HepG2 (cell line): ENCODE results near the gene MAP3K14. TPM values are rescaled to one million over a fixed set of nuclear protein-coding genes. Genes with fewer than 3 reads are reported as not detected.

Source experiments
- SATB2 ChIP-seq: sonication (generic); formaldehyde crosslinking; IDR thresholded peaks from 2 replicates; pipeline ENCODE4 v1.5.0; 2020; ENCODE audit warnings: missing genetic modification reagents
- ZMYM2 ChIP-seq: sonication (generic); formaldehyde crosslinking; IDR thresholded peaks from 2 replicates; pipeline ENCODE4 v1.8.0; 2022; ENCODE audit warnings: mild to moderate bottlenecking, missing genetic modification reagents
- polyA plus RNA-seq, 8 experiments: library from polyadenylated mRNA; depleted of rRNA in 3 of 8; stranded (reverse) in 7 of 8; unstranded in 1 of 8; fragments of >200 nt; fragmentation: Illumina TruSeq in 4 of 8; extraction: Trizol in 4 of 8; gene quantifications; 2 replicates each; pipeline versions ENCODE4 v1.2.1 to v1.2.3, GENCODE V29; 2011 to 2016; ENCODE audit warnings: low read depth in 4 of 8, missing spikeins in 1 of 8, mixed read lengths in 1 of 8; ENCODE audit not compliant: insufficient read depth in 1 of 8
- total RNA-seq, 5 experiments: library from RNA; depleted of rRNA; stranded (reverse); fragments of >200 nt; fragmentation: Illumina TruSeq; extraction: Trizol; gene quantifications; 2 replicates each; pipeline ENCODE4 v1.2.3, GENCODE V29; 2016; ENCODE audit warnings: low read depth in 1 of 5
- TF ChIP-seq, protein P1 (sequence below): IDR thresholded peaks from 2 replicates; pipeline ENCODE4 v1.4.0; 2020; ENCODE audit warnings: mild to moderate bottlenecking, missing genetic modification reagents
- TF ChIP-seq, protein P2 (sequence below): sonication (generic); formaldehyde crosslinking; IDR thresholded peaks from 2 replicates; pipeline ENCODE4 v1.4.0; 2020; ENCODE audit warnings: missing genetic modification reagents, mild to moderate bottlenecking, borderline replicate concordance

MAP3K14 gene
- total and polyA plus RNA-seq, 2 of the 13 experiments (the other 11 are each of a cell fraction or from before 2014, with no cell fraction given): 2.6 TPM

DNA sequence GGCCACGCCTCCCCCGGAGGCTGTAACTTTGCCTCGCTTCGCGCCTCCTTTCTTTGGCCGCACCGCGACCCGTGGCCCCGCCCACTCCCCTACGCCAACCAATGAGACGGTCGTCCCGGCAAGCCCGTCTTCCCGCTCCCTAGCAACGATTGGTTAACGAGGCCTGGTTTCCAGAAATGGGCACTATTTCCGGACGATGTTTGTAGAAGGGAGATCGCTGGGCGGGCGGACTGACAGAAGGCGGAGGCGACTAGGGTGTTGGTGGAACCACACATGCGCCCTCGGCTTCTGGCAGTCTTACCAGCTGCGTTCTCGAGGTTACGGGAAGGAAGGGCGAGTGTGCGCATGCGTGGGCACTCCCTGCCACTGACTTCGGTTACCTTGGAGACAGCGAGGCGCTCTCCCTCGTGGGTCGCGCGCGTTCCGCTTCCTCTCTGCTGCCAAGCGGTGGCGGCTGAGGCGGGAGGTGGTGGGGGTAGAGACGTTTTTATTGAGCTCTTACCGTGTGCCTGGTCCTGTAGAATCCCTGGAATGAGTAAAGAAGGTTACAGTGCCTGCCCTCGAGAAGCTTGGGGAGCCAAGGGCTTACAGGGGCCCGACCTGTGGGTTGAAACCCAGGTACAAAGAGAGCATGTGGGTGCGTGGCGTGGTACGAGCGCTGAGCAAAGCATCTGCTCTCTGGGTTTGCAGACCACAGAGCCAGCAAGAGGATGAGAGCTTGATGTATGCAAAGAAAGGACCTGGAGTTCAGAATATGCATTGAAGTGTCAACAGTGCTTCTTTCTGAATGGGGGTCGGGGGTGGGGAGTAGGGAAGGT, 500 bp upstream of the MAP3K14 start (continued):
- TF ChIP-seq, protein P1, sequence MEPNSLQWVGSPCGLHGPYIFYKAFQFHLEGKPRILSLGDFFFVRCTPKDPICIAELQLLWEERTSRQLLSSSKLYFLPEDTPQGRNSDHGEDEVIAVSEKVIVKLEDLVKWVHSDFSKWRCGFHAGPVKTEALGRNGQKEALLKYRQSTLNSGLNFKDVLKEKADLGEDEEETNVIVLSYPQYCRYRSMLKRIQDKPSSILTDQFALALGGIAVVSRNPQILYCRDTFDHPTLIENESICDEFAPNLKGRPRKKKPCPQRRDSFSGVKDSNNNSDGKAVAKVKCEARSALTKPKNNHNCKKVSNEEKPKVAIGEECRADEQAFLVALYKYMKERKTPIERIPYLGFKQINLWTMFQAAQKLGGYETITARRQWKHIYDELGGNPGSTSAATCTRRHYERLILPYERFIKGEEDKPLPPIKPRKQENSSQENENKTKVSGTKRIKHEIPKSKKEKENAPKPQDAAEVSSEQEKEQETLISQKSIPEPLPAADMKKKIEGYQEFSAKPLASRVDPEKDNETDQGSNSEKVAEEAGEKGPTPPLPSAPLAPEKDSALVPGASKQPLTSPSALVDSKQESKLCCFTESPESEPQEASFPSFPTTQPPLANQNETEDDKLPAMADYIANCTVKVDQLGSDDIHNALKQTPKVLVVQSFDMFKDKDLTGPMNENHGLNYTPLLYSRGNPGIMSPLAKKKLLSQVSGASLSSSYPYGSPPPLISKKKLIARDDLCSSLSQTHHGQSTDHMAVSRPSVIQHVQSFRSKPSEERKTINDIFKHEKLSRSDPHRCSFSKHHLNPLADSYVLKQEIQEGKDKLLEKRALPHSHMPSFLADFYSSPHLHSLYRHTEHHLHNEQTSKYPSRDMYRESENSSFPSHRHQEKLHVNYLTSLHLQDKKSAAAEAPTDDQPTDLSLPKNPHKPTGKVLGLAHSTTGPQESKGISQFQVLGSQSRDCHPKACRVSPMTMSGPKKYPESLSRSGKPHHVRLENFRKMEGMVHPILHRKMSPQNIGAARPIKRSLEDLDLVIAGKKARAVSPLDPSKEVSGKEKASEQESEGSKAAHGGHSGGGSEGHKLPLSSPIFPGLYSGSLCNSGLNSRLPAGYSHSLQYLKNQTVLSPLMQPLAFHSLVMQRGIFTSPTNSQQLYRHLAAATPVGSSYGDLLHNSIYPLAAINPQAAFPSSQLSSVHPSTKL (CRISPR knock-in tag): no peak
- TF ChIP-seq ZMYM2 (CRISPR knock-in tag) (no peak), SATB2 (CRISPR knock-in tag) (no peak)
- TF ChIP-seq, protein P2, sequence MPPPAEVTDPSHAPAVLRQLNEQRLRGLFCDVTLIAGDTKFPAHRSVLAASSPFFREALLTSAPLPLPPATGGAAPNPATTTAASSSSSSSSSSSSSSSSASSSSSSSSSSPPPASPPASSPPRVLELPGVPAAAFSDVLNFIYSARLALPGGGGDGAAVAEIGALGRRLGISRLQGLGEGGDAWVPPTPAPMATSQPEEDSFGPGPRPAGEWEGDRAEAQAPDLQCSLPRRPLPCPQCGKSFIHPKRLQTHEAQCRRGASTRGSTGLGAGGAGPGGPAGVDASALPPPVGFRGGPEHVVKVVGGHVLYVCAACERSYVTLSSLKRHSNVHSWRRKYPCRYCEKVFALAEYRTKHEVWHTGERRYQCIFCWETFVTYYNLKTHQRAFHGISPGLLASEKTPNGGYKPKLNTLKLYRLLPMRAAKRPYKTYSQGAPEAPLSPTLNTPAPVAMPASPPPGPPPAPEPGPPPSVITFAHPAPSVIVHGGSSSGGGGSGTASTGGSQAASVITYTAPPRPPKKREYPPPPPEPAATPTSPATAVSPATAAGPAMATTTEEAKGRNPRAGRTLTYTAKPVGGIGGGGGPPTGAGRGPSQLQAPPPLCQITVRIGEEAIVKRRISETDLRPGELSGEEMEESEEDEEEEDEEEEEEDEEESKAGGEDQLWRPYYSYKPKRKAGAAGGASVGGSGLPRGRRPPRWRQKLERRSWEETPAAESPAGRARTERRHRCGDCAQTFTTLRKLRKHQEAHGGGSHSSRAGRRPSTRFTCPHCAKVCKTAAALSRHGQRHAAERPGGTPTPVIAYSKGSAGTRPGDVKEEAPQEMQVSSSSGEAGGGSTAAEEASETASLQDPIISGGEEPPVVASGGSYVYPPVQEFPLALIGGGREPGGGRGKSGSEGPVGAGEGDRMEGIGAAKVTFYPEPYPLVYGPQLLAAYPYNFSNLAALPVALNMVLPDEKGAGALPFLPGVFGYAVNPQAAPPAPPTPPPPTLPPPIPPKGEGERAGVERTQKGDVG (CRISPR knock-in tag): 0 out of 2 replicates have a peak, but pooled peaks have one; percentile 33
